HG03066 (cell line): ENCODE results near the gene NUDT10.
"Not testable (repeated sequence)": the region's sequence is repeated elsewhere in the genome, so short reads cannot be mapped to it uniquely, and the experiment has no call there.

Experiments used
- ATAC-seq: cut with Tn5 transposase; IDR thresholded peaks from one replicate; pipeline ENCODE4 v1.9.1; 2021; ENCODE audit warnings: low read depth; ENCODE audit not compliant: unreplicated experiment

The NUDT10 gene

DNA sequence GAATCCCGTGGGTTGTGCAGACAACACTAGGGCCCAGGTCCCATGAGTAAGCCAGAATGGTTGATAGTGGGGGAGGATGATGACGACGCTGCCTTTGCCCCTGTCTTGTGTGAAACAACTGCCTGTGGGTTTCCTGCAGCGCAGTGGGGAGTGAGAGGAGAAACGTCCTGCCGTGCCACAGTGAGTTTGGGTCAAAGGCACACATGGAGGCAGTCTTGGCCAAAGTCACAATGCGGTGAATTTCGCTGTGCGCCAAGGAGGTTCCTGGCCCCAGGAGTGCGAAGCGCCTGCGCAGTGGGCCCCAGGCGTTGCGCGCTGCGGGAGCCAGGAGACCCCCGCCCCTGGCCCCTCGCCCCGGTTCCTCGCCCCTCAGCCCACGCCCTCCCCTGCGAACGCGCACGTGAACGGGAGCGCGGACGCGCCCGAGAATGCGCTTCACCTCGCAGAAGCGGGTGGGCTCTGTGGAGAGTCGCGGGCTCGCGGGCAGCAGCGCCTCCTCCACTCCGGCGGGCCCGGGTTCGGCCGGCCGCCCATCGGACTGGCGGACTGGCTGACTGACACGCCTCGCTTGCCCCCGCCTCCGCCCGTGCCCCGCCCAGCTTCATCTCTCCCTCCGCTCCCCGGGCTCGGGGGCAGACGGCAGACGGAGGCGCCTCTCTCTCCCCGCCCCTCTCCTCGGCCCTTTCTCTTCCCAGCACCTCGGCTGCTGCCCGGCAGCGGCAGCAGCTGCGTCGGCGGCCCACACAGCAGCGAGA, at the start of gene NUDT10:
NUDT10 (plus strand) TSS at position 635 of the 755 bp plus-strand sequence. CDS start 144 bp downstream, outside the sequence.
- no peak for ATAC-seq

DNA sequence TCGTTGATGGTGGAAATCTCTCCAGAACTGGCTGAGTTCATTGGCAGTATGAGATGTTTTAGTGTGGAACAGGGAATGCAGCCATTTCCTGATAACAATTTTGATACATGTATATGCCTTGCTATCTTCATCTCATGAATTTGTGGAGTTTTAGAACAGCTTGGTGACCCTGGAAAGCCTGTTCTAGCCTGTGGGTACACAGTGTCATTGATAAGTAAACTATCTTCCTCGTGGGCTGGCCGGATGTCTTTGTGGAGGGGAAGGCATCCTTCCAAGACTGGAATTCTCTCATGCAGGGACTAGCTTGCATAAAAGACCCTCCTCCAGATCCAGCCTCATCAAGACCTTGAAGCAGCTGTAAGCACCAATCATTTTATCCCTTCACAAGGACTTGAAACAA, 40.2 kb upstream of the NUDT10 start:
- ATAC-seq: no peak

DNA sequence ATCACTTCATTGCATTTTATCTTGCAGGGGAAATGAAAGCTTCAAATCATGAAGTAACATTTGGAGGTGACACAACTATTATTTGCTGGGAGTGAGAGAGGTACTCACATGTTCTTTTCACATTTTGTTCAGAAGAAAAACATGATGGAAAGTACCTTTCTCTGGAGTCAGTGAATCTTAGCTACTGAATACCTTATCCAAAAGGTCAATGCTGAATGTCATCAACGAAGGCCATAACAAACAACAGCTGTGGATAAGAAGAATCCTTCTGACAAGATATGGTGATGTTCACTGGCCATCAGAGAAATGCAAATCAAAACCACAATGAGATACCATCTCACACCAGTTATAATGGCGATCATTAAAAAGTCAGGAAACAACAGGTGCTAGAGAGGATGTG, 36.5 kb upstream of the NUDT10 start:
- no peak for ATAC-seq

DNA sequence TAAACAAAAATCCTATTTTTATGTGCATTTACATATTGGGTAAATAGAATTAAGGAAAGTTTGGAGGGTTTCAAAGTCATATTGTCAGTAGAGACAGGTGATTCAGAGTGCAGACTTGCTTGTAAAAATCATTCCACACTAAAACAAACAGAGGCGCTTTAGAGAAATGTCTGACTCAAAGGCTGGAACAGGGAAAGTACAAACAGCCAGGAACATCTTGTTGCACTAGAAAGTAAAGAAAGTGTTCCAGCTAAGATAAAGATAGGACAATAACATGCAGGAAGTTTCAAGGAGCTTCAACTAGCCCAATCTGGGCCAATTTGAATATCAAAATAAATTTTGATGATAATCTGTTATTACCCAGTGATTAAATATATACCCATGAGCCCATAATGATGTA, 16.4 kb upstream of the NUDT10 start:
- ATAC-seq: no peak

DNA sequence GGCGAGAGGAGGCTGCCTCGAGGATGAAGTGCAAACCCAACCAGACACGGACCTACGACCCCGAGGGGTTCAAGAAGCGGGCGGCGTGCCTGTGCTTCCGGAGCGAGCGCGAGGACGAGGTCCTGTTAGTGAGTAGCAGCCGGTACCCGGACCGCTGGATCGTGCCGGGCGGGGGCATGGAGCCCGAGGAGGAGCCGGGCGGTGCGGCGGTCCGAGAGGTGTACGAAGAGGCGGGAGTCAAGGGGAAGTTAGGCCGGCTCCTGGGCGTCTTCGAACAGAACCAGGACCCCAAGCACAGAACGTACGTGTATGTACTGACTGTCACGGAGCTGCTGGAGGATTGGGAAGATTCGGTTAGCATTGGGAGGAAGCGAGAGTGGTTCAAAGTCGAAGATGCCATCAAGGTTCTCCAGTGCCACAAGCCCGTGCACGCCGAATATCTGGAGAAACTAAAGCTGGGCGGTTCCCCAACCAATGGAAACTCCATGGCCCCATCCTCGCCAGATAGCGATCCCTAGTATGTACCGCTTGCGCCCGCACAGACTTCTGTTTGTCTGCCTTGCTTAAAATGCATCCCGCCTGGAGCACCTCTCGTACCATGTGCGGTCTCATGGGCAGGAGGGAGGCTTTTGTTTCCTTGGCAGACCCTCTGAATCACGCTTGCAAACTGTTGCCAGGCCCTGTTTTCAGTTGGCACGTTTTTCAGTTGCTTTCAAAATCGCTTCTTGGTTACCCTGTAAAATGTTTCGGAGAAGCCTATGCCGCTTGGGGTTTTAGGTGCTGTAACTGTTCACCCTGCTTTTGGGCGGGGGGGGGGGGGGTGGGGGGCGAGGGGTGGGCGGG, 542 bp downstream of the NUDT10 start:
- not testable (repeated sequence) for ATAC-seq

DNA sequence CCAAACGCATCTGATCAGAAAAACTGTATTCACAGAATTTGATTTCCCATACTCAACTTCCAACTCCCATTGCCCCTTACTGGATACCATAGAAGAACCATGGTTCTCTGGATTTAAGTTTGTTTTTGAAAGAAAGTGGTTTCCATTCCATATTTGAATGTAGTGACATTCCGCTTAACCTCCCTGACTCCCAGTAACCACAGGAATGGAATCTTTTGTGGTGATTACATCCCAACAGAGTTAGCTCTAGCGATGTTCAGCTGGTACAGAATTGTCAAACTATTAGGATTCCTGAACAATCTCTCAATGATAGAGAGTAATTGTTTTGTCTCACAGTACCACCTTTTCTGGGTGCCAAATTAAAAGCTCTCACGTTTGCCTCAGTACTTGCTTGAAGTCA, 1.7 kb downstream of the NUDT10 start:
- no peak for ATAC-seq

DNA sequence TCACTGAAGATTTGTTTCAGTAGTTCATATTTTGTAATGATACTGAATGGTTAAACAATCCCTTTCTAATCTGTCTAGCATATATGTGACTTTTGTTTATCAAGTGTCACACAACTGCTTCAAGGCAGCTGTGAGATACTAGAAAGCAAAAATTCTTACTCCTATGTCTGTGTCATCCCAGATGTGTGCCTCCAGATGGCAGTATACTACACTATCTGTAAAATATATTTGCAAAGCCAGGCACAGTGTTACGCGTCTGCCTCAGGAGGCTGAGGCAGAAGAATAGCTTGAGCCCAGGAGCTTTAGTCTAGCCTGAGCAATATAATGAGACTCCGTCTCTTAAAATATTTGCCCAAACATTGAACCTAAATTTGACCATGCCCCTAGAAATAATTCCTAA, 4.0 kb downstream of the NUDT10 start:
- ATAC-seq: no peak

DNA sequence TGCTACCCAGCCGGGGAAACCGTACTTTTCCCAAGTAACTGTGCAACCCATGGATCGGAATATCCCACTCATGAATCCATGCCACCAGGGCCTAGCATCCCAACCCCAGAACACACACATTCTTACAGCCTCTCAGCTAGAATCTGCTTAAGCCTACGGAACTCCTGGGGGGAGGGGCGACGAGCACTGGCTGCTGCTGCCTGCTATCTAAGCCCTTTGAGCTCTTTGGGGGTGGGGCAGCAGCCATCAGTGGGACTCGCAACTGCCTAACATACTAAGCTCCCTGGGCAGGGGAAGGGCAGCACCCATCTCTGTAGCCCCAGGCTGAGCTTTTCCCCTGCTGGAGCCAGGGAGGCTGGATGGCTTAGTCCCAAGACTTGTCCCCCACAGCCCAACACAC, 28.6 kb downstream of the NUDT10 start:
- no peak for ATAC-seq

DNA sequence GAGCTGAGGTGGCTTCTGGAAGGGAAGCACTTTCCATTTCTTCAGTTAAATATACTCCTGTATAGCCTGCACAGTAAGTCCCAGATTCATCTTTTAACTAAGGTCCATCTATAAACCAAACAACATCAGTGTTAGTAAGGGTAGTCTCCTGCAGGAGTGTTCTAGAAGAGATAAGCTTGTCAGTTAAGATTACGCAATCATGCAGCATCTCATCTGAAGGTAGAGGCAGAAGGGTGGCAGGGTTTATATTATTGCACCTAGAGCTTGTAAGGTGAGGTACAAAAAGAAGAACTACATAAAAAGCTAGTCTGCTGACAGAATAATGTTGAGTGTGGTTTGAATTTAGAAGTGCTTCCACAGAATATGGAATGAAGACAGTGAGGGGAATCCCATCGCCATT, 44.0 kb downstream of the NUDT10 start:
- ATAC-seq: no peak
